OCI-LY3 (cell line): ENCODE results near the gene PTPRN2.

Experiments used
- H2AFZ ChIP-seq: fragments of 200-600, 300-600 bp; shearing (Covaris generic); 2 replicates; pipeline ENCODE4 v1.6.0; 2014; ENCODE audit warnings: antibody characterized with exemption, low read depth, low read length
- H3K27ac ChIP-seq: fragments of 200-600, 300-600 bp; sonication (generic); 2 replicates; pipeline ENCODE4 v1.5.1; 2014; ENCODE audit warnings: mild to moderate bottlenecking, low read length, moderate library complexity, mixed read lengths
- H3K27me3 ChIP-seq: fragments of 200-600, 300-600 bp; sonication (generic); 2 replicates; pipeline ENCODE4 v1.6.1; 2014; ENCODE audit warnings: low read depth, low read length, mixed read lengths
- H3K36me3 ChIP-seq: fragments of 200-600, 300-600 bp; sonication (generic); replicated peaks from 2 replicates; pipeline ENCODE3; 2014; ENCODE audit warnings: low read depth, low read length, mixed read lengths
- H3K4me1 ChIP-seq: fragments of 300-600, 200-600 bp; sonication (generic); 2 replicates; pipeline ENCODE4 v1.6.1; 2014; ENCODE audit warnings: low read length, mixed read lengths
- H3K4me2 ChIP-seq: fragments of 200-600, 300-600 bp; sonication (generic); 2 replicates; pipeline ENCODE4 v1.6.1; 2014; ENCODE audit warnings: low read length, mixed read lengths
- H3K4me3 ChIP-seq: fragments of 300-600, 200-600 bp; sonication (generic); 2 replicates; pipeline ENCODE4 v1.5.1; 2014; ENCODE audit warnings: antibody characterized with exemption, mild to moderate bottlenecking, low read length, moderate library complexity
- H3K79me2 ChIP-seq: fragments of 300-600, 200-600 bp; shearing (Covaris generic); 2 replicates; pipeline ENCODE4 v1.6.1; 2014; ENCODE audit warnings: mild to moderate bottlenecking, low read length, mixed read lengths
- H3K9ac ChIP-seq: fragments of 300-600, 200-600 bp; shearing (Covaris generic); 2 replicates; pipeline ENCODE4 v1.6.0; 2014; ENCODE audit warnings: mild to moderate bottlenecking, low read length, moderate library complexity
- H3K9me3 ChIP-seq: fragments of 200-600, 300-600 bp; shearing (Covaris generic); 2 replicates; pipeline ENCODE4 v1.6.1; 2014; ENCODE audit warnings: low read length, mixed read lengths; ENCODE audit not compliant: insufficient read depth
- H4K20me1 ChIP-seq: fragments of 200-600, 300-600 bp; sonication (generic); 2 replicates; pipeline ENCODE4 v1.6.1; 2016; ENCODE audit warnings: low read length, mixed read lengths; ENCODE audit not compliant: insufficient read depth
- CTCF ChIP-seq: fragments of 200-600, 300-600 bp; sonication (generic); IDR thresholded peaks from 2 replicates; pipeline ENCODE4 v1.5.1; 2014; ENCODE audit warnings: antibody characterized with exemption, low read length, low read depth
- EZH2phosphoT487 ChIP-seq: fragments of 200-600 bp; shearing (Covaris generic); IDR thresholded peaks from 2 replicates; pipeline ENCODE4 v1.6.1; 2018; ENCODE audit warnings: antibody characterized with exemption, mixed run types, low read depth

The PTPRN2 gene

GRCh38 chr7:158134824-158135223 lies 452.8 kb downstream of the PTPRN2 start:
- H2AFZ ChIP-seq, result no peak overlapping the region
- H3K79me2 ChIP-seq, result no peaks in the 10 kb centered on the region
- no peak overlapping the region for H3K4me3 ChIP-seq
- no peak overlapping the region for H3K9ac ChIP-seq
- no peaks in the 10 kb centered on the region for H3K4me1 ChIP-seq
- TF ChIP-seq EZH2phosphoT487 (no peak), CTCF (no peak)
- H3K36me3 ChIP-seq, result no peaks in the 10 kb centered on the region
- H3K9me3 ChIP-seq, result 0 out of 2 replicates have a peak, but pooled peaks cover 3% of the 10 kb centered on the region
- H4K20me1 ChIP-seq, result no peaks in the 10 kb centered on the region
- no peak overlapping the region for H3K27ac ChIP-seq
- H3K4me2 ChIP-seq, result no peak overlapping the region
- H3K27me3 ChIP-seq, result no peaks in the 10 kb centered on the region

GRCh38 chr7:158133515-158134271 lies 453.9 kb downstream of the PTPRN2 start:
- no peaks in the 10 kb centered on the region for H3K79me2 ChIP-seq
- no peaks in the 10 kb centered on the region for H3K27me3 ChIP-seq
- no peaks in the 10 kb centered on the region for H3K36me3 ChIP-seq
- H3K27ac ChIP-seq, result no peak overlapping the region
- no peak overlapping the region for H3K4me2 ChIP-seq
- no peak overlapping the region for H3K9ac ChIP-seq
- 0 out of 2 replicates have a peak, but pooled peaks cover 3% of the 10 kb centered on the region for H3K9me3 ChIP-seq
- no peak overlapping the region for H2AFZ ChIP-seq
- H3K4me1 ChIP-seq, result no peaks in the 10 kb centered on the region
- TF ChIP-seq EZH2phosphoT487 (no peak), CTCF (no peak)
- no peak overlapping the region for H3K4me3 ChIP-seq
- no peaks in the 10 kb centered on the region for H4K20me1 ChIP-seq

- Histone ChIP-seq H3K36me3 (no peaks in the 10 kb centered on the region), H3K9ac (no peak overlapping the region), H3K9me3 (0 out of 2 replicates have a peak, but pooled peaks cover 3% of the 10 kb centered on the region), H3K4me2 (no peak overlapping the region), H4K20me1 (no peaks in the 10 kb centered on the region), H3K4me1 (no peaks in the 10 kb centered on the region), H3K79me2 (no peaks in the 10 kb centered on the region), H3K27me3 (no peaks in the 10 kb centered on the region), H2AFZ (no peak overlapping the region), H3K27ac (no peak overlapping the region), H3K4me3 (no peak overlapping the region)
- TF ChIP-seq CTCF (no peak), EZH2phosphoT487 (no peak)
Measured at GRCh38 chr7:158133057-158133456, 454.6 kb downstream of the PTPRN2 start.

GRCh38 chr7:158130023-158130409 lies 457.6 kb downstream of the PTPRN2 start:
- Histone ChIP-seq H3K9ac (no peak overlapping the region), H3K9me3 (0 out of 2 replicates have a peak, but pooled peaks cover 3% of the 10 kb centered on the region), H4K20me1 (no peaks in the 10 kb centered on the region), H3K79me2 (no peaks in the 10 kb centered on the region), H3K36me3 (no peaks in the 10 kb centered on the region), H3K4me2 (no peak overlapping the region), H3K27ac (no peak overlapping the region), H3K4me1 (no peaks in the 10 kb centered on the region), H3K4me3 (no peak overlapping the region), H2AFZ (no peak overlapping the region), H3K27me3 (no peaks in the 10 kb centered on the region)
- no peak for TF ChIP-seq CTCF
- no peak for TF ChIP-seq EZH2phosphoT487
